ENCODE results near the gene SLC4A1.

DNA sequence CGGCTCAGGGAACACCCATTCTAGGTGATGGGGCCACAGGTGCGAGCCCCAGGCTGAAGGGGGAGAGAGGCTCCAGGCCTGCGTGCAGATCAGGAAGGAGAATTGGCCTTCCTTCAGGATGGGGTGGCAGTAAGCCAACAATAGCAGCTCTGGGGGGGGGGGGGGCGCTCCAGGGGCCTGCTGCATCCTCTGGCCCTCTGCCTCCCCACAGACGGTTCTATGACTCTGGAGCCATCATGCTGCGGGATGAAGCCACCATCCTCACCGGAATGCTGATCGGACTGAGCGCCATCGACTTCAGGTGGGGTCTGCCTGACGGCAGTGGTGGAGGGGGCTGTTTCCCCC, 46.6 kb upstream of the SLC4A1 start:
- TF ChIP-seq, protein P1, sequence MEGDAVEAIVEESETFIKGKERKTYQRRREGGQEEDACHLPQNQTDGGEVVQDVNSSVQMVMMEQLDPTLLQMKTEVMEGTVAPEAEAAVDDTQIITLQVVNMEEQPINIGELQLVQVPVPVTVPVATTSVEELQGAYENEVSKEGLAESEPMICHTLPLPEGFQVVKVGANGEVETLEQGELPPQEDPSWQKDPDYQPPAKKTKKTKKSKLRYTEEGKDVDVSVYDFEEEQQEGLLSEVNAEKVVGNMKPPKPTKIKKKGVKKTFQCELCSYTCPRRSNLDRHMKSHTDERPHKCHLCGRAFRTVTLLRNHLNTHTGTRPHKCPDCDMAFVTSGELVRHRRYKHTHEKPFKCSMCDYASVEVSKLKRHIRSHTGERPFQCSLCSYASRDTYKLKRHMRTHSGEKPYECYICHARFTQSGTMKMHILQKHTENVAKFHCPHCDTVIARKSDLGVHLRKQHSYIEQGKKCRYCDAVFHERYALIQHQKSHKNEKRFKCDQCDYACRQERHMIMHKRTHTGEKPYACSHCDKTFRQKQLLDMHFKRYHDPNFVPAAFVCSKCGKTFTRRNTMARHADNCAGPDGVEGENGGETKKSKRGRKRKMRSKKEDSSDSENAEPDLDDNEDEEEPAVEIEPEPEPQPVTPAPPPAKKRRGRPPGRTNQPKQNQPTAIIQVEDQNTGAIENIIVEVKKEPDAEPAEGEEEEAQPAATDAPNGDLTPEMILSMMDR (conservative IDR thresholded peaks at IDR 0.05 in 1 of 2, IDR thresholded peaks at IDR 0.05 in 1 of 2; ENCODE audit: extremely low read depth in 1 of 2, insufficient read depth in 1 of 2, low read depth in 1 of 2, low read length in 2 of 2), result no peak
- TF ChIP-seq EZH2 (IDR thresholded peaks at IDR 0.05; ENCODE audit: borderline replicate concordance, low read length), result no peak
